MM.1S (cell line): ENCODE measurements around the gene CST8.

Experiments
- DNase-seq: peaks from one replicate; pipeline ENCODE4 v3.0.0-alpha.2; 2015
- H2AFZ ChIP-seq: fragments of 300-600 bp; sonication (generic); 2 replicates; pipeline ENCODE4 v1.6.0; 2016; ENCODE audit warnings: antibody characterized with exemption, low read length
- H3F3A ChIP-seq: fragments of 300-600 bp; sonication (generic); 2 replicates; pipeline ENCODE4 v1.6.1; 2016; ENCODE audit warnings: mild to moderate bottlenecking, antibody characterized with exemption, low read length, moderate library complexity, mixed read lengths; ENCODE audit not compliant: insufficient read depth
- H3K27ac ChIP-seq: fragments of 300-600 bp; sonication (generic); 2 replicates; pipeline ENCODE4 v1.5.1; 2016; ENCODE audit warnings: mild to moderate bottlenecking, low read length
- H3K27me3 ChIP-seq: fragments of 300-600 bp; sonication (generic); replicated peaks from 2 replicates; pipeline ENCODE4 v1.6.0; 2016; ENCODE audit warnings: low read length; ENCODE audit not compliant: insufficient read depth
- H3K36me3 ChIP-seq: fragments of 300-600 bp; sonication (generic); replicated peaks from 2 replicates; pipeline ENCODE4 v1.6.1; 2016; ENCODE audit warnings: mild to moderate bottlenecking, low read length, mixed read lengths; ENCODE audit not compliant: insufficient read depth
- H3K4me1 ChIP-seq: fragments of 300-600 bp; sonication (generic); 2 replicates; pipeline ENCODE4 v1.6.1; 2016; ENCODE audit warnings: low read length, mixed read lengths
- H3K4me2 ChIP-seq: fragments of 300-600 bp; sonication (generic); 2 replicates; pipeline ENCODE4 v1.6.0; 2016; ENCODE audit warnings: low read depth, low read length
- H3K4me3 ChIP-seq: fragments of 300-600 bp; sonication (generic); 2 replicates; pipeline ENCODE4 v1.5.1; 2016; ENCODE audit warnings: low read length, mixed read lengths
- H3K79me2 ChIP-seq: fragments of 300-600 bp; sonication (generic); 2 replicates; pipeline ENCODE4 v1.6.1; 2016; ENCODE audit warnings: mixed run types, low read length, mixed read lengths
- H3K9ac ChIP-seq: fragments of 300-600 bp; sonication (generic); 2 replicates; pipeline ENCODE4 v1.6.1; 2016; ENCODE audit warnings: low read length, mixed read lengths
- H3K9me2 ChIP-seq: fragments of 300-600 bp; sonication (generic); replicated peaks from 2 replicates; pipeline ENCODE4 v1.6.1; 2016; ENCODE audit warnings: mild to moderate bottlenecking, low read length, mixed read lengths; ENCODE audit not compliant: insufficient read depth
- H3K9me3 ChIP-seq: fragments of 300-600 bp; sonication (generic); replicated peaks from 2 replicates; pipeline ENCODE4 v1.6.1; 2016; ENCODE audit warnings: mild to moderate bottlenecking, low read length, mixed read lengths; ENCODE audit not compliant: insufficient read depth
- H4K20me1 ChIP-seq: fragments of 300-600 bp; sonication (generic); 2 replicates; pipeline ENCODE4 v1.6.1; 2016; ENCODE audit warnings: mild to moderate bottlenecking, low read length, moderate library complexity, mixed read lengths; ENCODE audit not compliant: insufficient read depth
- CTCF ChIP-seq: fragments of 300-600 bp; sonication (generic); IDR thresholded peaks from 2 replicates; pipeline ENCODE4 v1.5.1; 2016; ENCODE audit warnings: antibody characterized with exemption, low read length, mixed read lengths
- EZH2 ChIP-seq: fragments of 300-600 bp; sonication (generic); optimal IDR thresholded peaks from 2 replicates; pipeline ENCODE3; 2017; ENCODE audit warnings: low read depth, mild to moderate bottlenecking, antibody characterized with exemption, low read length, mixed read lengths
- EZH2phosphoT487 ChIP-seq: fragments of 300-600 bp; sonication (generic); IDR thresholded peaks from 2 replicates; pipeline ENCODE4 v1.6.1; 2018; ENCODE audit warnings: antibody characterized with exemption, low read length

The CST8 gene

GRCh38 chr20:23490817-23491216 lies at the start of gene CST8:
CST8 (plus strand) TSS chr20:23491117; CDS start chr20:23491668, 551 bp downstream.
- H2AFZ ChIP-seq: no peak within 1 kb of the TSS
- H3K9ac ChIP-seq: no peak within 1 kb of the TSS
- no peaks in the 10 kb centered on the region for H3F3A ChIP-seq
- no peak within 1 kb of the TSS for H3K27ac ChIP-seq
- H3K79me2 ChIP-seq: no peaks in the 10 kb centered on the region
- no peak within 1 kb of the TSS for H3K4me3 ChIP-seq
- TF ChIP-seq EZH2 (no peak), CTCF (no peak), EZH2phosphoT487 (no peak)
- no peaks in the 10 kb centered on the region for H3K4me1 ChIP-seq
- no peaks in the 10 kb centered on the region for H4K20me1 ChIP-seq
- no peaks in the 10 kb centered on the region for H3K9me2 ChIP-seq
- no peaks in the 10 kb centered on the region for H3K27me3 ChIP-seq
- no peak for DNase-seq
- no peak within 1 kb of the TSS for H3K4me2 ChIP-seq
- H3K9me3 ChIP-seq: no peaks in the 10 kb centered on the region
- no peaks in the 10 kb centered on the region for H3K36me3 ChIP-seq

GRCh38 chr20:23441850-23442313 lies 49.0 kb upstream of the CST8 start:
- Histone ChIP-seq H3K36me3 (no peaks in the 10 kb centered on the region), H3K9me3 (no peaks in the 10 kb centered on the region), H4K20me1 (no peaks in the 10 kb centered on the region), H3F3A (no peaks in the 10 kb centered on the region), H2AFZ (no peak overlapping the region), H3K27me3 (no peaks in the 10 kb centered on the region), H3K4me3 (no peak overlapping the region), H3K27ac (no peak overlapping the region), H3K9me2 (no peaks in the 10 kb centered on the region), H3K79me2 (no peaks in the 10 kb centered on the region), H3K4me2 (no peak overlapping the region), H3K4me1 (no peaks in the 10 kb centered on the region), H3K9ac (no peak overlapping the region)
- TF ChIP-seq EZH2phosphoT487 (no peak), CTCF (peak; percentile 87), EZH2 (no peak)
- peak; percentile 64 for DNase-seq

GRCh38 chr20:23442436-23442835 lies 48.5 kb upstream of the CST8 start:
- H3F3A ChIP-seq: no peaks in the 10 kb centered on the region
- H3K36me3 ChIP-seq: no peaks in the 10 kb centered on the region
- TF ChIP-seq EZH2phosphoT487 (no peak), CTCF (no peak), EZH2 (no peak)
- DNase-seq: no peak
- H3K9me2 ChIP-seq: no peaks in the 10 kb centered on the region
- H3K4me2 ChIP-seq: no peak overlapping the region
- H3K27ac ChIP-seq: no peak overlapping the region
- H3K4me1 ChIP-seq: no peaks in the 10 kb centered on the region
- no peak overlapping the region for H3K4me3 ChIP-seq
- no peaks in the 10 kb centered on the region for H3K79me2 ChIP-seq
- H3K27me3 ChIP-seq: no peaks in the 10 kb centered on the region
- no peaks in the 10 kb centered on the region for H3K9me3 ChIP-seq
- H3K9ac ChIP-seq: no peak overlapping the region
- no peaks in the 10 kb centered on the region for H4K20me1 ChIP-seq
- no peak overlapping the region for H2AFZ ChIP-seq
